ENCODE results near the gene GMPR.

DNA sequence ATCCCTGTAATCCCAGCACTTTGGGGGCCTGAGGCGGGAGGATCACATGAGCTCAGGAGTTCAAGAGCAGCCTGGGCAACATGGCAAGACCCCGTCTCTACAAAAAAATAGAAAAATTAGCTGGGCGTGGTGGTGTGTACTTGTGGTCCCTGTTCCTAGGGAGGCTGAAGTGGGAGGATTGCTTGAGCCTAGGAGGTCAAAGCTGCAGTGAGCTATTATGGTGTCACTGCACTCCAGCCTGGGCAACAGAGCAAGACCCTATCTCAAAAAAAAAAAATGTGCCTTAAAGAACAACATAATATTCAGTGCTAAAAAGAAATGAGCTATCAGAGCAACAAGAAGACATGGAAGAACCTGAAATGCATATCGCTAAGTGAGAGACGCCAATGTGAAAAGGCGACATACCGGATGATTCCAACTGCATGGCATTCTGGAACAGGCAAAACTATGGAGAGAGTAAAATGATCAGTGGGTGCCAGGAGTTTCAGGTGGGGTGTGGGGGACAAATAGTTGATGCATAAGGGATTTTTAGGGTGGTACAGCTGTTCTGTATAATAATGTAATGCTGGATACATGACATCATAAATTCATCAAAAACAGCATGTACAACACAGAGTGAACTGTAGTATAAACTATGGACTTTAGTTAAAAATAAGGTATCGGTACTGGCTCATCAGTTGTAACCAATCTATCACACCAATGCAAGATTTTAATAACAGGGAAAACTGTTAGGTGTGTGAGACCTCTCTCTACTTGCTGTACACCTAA, 80.8 kb downstream of the GMPR start:
- TF ChIP-seq POLR2AphosphoS5 (IDR thresholded peaks at IDR 0.05; ENCODE audit: insufficient read depth in 1 of 2, low read depth in 1 of 2) (no peak), POLR2A (IDR thresholded peaks at IDR 0.05) (no peak)
- TF ChIP-seq, protein P1, sequence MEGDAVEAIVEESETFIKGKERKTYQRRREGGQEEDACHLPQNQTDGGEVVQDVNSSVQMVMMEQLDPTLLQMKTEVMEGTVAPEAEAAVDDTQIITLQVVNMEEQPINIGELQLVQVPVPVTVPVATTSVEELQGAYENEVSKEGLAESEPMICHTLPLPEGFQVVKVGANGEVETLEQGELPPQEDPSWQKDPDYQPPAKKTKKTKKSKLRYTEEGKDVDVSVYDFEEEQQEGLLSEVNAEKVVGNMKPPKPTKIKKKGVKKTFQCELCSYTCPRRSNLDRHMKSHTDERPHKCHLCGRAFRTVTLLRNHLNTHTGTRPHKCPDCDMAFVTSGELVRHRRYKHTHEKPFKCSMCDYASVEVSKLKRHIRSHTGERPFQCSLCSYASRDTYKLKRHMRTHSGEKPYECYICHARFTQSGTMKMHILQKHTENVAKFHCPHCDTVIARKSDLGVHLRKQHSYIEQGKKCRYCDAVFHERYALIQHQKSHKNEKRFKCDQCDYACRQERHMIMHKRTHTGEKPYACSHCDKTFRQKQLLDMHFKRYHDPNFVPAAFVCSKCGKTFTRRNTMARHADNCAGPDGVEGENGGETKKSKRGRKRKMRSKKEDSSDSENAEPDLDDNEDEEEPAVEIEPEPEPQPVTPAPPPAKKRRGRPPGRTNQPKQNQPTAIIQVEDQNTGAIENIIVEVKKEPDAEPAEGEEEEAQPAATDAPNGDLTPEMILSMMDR (IDR thresholded peaks at IDR 0.05): no peak
